Activated CD4-positive, alpha-beta T cell treated with anti-CD3 and anti-CD28 coated beads, Interleukin-2, amount 50 U/mL, for 48 hours (primary cell): ENCODE measurements around the gene TMEM174.
A peak's percentile ranks its signal among the peaks of the same experiment; 100 is the strongest.

Experiments
- DNase-seq, 2 experiments: peaks; one replicate each; pipeline ENCODE4 v3.0.0-alpha.2; 2020

Gene TMEM174, protein sequence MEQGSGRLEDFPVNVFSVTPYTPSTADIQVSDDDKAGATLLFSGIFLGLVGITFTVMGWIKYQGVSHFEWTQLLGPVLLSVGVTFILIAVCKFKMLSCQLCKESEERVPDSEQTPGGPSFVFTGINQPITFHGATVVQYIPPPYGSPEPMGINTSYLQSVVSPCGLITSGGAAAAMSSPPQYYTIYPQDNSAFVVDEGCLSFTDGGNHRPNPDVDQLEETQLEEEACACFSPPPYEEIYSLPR

GRCh38 chr5:73172951-73173350, at the start of gene TMEM174:
Gene TMEM174 (plus strand): TSS chr5:73173193. CDS start chr5:73173244, 51 bp downstream.
- DNase-seq: no peak

GRCh38 chr5:73125289-73125688, 47.7 kb upstream of the TMEM174 start:
- no peak for DNase-seq

GRCh38 chr5:73126381-73126780, 46.6 kb upstream of the TMEM174 start:
- DNase-seq: no peak

DNA sequence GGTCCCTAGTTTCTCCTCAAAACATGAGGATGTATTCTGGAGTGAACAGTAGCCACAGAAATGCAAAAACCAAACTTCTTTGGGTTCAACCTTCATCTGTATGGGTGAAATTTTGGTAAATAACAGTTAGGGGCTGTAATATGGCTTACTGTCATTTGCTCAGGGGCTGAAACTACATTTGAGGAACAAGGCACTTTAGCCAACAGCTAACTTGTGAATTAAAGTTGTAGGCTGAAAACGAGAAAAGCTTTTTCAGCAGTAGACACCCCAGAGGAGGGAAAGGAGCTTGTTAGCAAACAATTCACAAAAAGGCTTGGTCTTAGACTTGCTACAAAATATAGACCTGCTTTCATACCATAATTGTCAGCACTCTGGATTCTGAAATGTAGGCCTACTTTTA, 46.0 kb upstream of the TMEM174 start:
- no peak for DNase-seq

GRCh38 chr5:73129143-73129542, 43.9 kb upstream of the TMEM174 start:
- DNase-seq: no peak

DNA sequence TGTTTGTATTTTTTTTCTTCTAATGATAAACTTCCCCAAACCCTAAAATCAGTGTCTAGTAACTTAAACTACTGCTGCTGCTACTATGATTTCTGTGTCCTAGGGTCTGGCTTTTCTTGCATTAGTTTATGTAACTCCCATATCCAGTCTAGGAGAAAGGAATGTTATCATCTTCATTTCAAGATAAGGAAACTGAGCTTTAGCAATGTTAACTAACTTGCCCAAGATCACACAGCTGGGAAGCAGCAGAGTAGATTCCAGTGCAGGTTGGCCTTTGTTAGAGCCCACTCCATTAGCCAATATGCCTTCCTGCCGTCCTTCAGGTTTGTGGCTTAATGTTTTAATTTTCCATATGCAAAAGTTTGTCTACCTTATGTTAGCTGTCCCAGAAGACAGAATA, 42.2 kb upstream of the TMEM174 start:
- no peak for DNase-seq

- no peak for DNase-seq
Measured at GRCh38 chr5:73131711-73132425, 41.1 kb upstream of the TMEM174 start.

DNA sequence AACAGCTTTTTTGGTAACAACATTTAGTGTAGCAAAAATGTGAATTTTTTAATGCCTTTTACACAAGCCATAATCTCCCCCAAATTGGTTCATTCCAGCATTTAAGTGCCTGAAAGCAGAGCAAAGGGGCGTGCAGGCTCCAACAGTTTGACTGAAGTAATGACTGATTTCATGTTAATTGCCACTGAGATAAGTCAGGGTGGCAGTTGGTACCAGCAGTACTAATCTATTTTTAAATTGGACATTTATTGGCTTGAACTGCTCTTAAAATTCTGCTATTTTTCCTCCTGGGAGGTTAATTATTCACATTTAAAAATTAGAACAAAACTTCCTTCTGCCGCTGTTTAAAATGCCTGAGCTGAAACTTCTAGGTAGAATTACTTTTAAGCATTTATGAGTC, 40.2 kb upstream of the TMEM174 start:
- no peak for DNase-seq

DNA sequence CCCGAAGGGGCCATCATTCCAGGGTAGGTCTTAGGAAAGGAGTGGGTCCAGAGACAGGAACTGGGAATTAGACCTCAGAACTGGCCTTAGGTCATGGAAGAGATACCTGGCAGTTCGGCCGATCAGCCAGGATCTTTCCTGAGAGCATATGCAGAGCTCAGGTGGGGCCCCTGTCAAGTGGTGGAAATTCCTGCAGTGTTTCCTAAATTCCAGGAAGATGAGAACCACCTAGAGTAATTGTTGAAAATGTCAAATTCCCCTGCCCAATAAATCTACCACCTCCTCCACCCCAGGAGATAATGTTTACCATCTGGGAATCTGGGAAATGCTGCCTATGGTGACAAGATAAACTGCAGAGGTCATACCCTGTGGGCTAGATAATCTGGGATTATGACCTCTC, 38.0 kb upstream of the TMEM174 start:
- DNase-seq: no peak

- peak in 1 of 2 experiments; percentile 16 for DNase-seq
Measured at GRCh38 chr5:73135429-73136054, 37.5 kb upstream of the TMEM174 start.

DNA sequence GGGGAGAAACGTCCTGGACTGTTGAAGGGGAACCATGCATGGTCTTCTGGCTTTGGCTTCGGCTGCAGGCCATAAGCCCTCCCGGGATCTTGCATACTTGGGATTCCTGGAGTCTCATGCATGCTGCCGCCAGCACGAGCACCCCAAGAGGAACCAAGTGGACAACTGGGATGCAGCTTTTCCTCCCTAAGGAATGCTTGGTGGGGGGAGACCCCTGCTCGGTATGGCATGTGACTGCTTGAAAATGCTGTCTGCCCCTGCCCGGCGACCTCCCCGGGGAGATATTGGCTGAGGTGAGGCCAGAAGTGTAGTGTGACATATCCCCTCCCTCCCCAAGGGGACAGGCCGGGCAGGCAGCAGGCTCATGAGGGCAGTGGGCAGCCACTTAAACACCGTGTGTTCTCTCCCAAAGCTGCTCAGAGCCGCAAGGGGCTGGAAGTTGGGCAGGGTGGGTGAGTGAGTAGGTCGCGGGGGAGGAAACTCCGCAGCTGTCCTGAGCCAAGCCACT, 36.9 kb upstream of the TMEM174 start:
- no peak for DNase-seq

DNA sequence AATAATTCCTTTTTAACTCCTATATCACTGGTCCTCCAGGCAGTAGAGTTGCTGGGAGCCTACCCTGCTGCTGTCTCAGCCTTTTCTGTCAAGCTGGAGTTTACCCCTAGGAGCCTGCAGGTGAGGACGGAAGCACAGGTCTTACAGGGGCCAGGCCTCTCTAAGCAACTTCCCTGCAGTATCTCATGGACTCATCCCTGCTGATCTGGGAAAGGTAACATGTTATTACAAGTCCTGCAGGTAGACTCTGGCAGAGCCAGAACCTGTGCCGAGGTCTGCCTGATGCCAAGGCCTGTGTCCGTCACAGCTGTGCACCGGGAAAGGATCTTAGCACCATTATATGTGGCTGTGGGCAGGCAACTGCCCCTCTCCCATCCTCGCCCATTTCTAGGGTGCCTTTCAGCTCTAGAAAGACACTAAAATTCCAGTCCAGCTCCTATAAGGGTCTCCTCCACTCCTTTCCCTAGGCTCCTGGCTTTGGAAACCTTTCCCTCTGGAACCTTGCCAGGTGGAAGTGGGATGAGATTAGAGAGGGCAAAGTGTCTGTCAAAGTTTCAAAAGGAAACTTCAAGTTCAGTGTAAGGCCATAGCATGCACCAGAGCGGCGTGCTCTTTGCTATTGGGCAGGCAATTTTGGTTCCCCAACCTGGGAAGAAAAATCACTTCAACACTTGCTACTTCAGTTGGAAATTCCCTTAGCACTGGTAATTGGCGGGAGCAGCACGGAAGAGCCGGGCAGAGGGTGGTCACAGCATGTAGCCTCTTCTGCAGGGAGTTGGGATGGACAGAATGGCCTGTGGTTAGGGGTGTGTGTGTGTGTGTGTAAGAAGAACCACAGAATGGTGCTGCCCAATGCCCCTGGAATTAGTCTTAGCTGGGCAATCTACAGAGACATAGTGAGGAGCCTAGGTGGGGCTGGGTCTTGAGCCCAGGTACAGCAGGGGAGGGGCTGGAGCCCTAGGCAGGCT, 35.1 kb upstream of the TMEM174 start:
- DNase-seq: no peak

- DNase-seq: no peak
Measured at GRCh38 chr5:73139485-73139884, 33.5 kb upstream of the TMEM174 start.

DNA sequence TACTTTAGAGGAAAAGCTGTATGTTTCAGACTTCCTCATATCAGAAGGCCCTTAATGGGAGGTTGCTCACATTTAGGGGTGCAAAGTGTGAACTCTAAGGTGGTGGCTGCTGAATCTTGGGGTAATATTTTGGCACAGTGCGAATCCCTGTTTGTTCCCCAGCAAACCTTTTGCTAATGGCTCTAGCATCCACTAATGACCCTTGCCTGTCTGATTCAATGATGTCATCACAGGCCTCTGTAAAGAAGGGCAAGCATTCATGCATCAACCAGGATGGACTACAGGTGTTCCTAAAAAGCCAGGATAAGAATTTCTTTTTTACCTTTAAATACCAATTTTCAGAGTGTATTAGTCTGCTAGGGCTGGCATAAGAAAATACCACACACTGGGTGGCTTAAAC, 32.2 kb upstream of the TMEM174 start:
- DNase-seq: no peak

DNA sequence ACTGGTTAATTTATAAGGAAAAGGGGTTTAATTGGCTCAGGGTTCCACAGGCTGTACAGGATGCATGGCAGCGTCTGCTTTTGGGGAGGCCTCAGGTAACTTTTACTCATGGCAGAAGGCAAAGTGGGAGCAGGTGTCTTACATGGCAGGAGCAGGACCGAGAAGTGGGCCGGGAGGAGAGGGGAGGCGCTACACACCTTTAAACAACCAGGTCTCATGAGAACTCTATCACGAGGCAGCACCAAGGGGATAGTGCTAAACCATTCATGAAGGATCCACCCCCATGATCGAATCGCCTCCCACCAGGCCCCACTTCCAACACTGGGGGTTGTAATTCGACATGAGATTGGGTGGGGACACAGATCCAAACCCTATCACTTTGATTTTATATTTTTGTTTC, 31.0 kb upstream of the TMEM174 start:
- no peak for DNase-seq

- no peak for DNase-seq
Measured at GRCh38 chr5:73143716-73144115, 29.3 kb upstream of the TMEM174 start.

GRCh38 chr5:73149540-73149939, 23.5 kb upstream of the TMEM174 start:
- DNase-seq: no peak

DNA sequence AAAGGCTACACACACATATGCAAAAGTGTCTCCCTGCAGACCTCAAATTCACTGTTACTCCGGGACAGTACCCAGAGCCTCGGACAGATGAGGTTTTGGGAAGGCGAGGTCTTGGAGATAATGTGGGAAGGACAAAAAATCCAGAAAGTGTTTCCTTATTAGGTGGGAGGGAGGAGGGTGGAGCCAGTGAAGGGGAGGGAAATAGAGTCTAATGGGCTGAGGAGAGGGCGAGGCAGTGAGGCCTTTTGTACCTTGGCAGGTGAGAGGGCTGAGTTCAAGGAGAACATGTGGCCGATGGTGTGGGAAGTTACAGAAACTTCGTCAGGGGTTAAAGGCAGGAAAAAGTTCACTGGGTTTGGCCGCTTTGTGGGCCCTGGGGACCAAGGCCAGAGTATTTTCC, 22.1 kb upstream of the TMEM174 start:
- no peak for DNase-seq

DNA sequence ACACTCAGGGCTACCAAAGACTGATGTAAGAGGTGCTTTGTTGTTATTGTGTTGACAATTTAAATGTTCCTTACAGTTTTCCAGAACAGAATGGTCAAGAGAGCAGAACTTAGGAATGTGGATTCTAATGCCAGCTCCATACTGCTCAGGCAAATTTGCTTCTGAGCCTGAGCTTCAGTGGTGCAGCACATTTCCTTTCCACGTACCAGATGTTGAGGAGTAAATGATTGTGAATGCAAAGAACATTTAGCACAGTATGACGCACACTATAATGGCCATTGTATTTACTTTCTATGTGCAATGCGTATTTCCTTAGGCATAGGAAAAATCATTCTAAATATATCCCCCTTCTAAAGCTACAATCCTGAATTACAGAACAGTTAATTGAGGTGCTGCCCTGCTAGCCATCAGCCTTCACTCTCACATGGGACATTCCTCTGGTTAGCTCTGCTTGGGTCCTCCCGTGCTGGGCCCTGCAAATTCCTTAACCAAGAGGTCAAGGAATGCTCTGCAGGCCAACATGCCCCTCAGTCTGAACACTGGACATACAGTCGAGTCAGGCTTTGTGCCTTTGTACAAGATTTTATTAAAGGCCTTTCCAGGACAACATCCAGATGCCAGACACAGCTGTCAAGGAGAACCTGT, 21.1 kb upstream of the TMEM174 start:
- DNase-seq: no peak

GRCh38 chr5:73152411-73153388, 20.3 kb upstream of the TMEM174 start:
- DNase-seq: no peak

GRCh38 chr5:73153513-73153912, 19.5 kb upstream of the TMEM174 start:
- no peak for DNase-seq
